ENCODE results near the gene SLC25A51. TPM values are rescaled to one million over a fixed set of nuclear protein-coding genes. Genes with fewer than 3 reads are reported as not detected.

Gene SLC25A51
- total RNA-seq, 3 donors from 2014 or later (not counting 1 experiment from before 2014, with no cell fraction given), result 22.2 to 35.4 (median 33.7) TPM

DNA sequence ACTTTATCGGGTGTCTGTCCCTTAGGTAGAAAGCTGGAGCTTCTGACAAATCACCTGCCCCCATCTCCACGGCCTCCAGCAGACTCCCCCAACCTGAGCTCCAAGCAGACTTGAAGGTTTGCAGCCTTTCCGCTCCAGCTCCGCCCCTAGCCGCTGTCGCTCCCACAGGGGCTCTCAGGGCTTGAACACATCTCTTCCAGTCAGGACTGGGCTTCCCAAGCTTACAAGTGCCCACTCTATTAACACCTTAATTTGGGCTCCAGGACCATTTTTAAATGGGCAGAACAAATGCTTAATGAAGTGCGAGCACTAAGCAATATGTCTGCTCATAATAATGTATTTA is 17.2 kb upstream of the SLC25A51 start:
- Mint-ChIP-seq H3K9me3 (no peaks in the 10 kb centered on the region), H3K4me3 (no peak overlapping the region), H3K4me1 (peaks cover 24 to 27% of the 10 kb centered on the region in 2 donors), H3K27ac (no peak overlapping the region), H3K36me3 (no peaks in the 10 kb centered on the region), H3K27me3 (ENCODE audit: low read depth in 2 of 2) (no peaks in the 10 kb centered on the region)
- H3K4me3 ChIP-seq (ENCODE audit: low read length), result no peak overlapping the region
- no peaks in the 10 kb centered on the region for H3K27me3 ChIP-seq (ENCODE audit: control insufficient read depth, insufficient read depth, low read length)
- no peaks in the 10 kb centered on the region for H3K9me3 ChIP-seq (ENCODE audit: control insufficient read depth, insufficient read depth, low read length)
- no peak for ATAC-seq
- WGBS (ENCODE audit: insufficient coverage), result 91% methylated on average over 7 of the region's 7 CpGs
- TF ChIP-seq, protein P1, sequence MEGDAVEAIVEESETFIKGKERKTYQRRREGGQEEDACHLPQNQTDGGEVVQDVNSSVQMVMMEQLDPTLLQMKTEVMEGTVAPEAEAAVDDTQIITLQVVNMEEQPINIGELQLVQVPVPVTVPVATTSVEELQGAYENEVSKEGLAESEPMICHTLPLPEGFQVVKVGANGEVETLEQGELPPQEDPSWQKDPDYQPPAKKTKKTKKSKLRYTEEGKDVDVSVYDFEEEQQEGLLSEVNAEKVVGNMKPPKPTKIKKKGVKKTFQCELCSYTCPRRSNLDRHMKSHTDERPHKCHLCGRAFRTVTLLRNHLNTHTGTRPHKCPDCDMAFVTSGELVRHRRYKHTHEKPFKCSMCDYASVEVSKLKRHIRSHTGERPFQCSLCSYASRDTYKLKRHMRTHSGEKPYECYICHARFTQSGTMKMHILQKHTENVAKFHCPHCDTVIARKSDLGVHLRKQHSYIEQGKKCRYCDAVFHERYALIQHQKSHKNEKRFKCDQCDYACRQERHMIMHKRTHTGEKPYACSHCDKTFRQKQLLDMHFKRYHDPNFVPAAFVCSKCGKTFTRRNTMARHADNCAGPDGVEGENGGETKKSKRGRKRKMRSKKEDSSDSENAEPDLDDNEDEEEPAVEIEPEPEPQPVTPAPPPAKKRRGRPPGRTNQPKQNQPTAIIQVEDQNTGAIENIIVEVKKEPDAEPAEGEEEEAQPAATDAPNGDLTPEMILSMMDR (IDR thresholded peaks at IDR 0.05), result no peak
- no peaks in the 10 kb centered on the region for H3K36me3 ChIP-seq (ENCODE audit: control insufficient read depth, insufficient read depth, low read length)
- no peak overlapping the region for H3K27ac ChIP-seq (ENCODE audit: low read length)
- no peak for DNase-seq
- intact Hi-C loops (cut with micrococcal nuclease), result no loop called here
- peaks cover 13% of the 10 kb centered on the region for H3K4me1 ChIP-seq (ENCODE audit: control insufficient read depth, insufficient read depth, low read length)

DNA sequence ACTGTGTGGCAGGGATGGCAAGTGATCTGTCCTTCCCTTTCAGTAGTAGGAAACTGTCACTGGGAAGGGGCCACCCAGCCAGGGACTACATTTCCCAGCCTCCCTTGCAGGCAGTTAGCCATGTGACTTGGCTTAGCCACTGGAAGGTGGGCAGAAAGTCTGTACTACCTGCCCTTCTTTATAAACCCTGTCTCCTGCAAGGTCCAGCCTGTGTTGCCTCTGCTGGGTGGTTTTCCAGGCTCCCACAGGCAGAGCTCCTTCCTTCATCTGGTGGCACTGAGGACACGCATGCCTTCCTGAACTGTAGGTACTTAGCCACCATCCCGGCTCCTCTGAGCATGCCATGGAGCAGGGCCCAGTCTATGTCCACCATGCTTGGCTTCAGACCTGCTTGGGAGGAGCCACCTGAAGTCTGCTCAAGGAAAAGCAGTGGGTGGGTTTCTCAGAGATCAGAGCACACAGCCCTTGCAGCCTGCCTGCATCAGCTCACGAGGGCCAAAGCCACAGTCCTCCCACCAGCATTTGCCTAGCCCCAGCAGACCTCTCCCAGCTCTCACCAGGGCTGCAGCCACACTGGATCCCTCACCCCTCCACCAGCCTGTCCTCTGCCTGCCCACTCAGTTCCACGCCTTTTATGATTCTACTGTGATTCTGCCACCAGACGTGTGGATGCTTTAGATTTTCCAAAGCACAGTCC is 16.7 kb upstream of the SLC25A51 start:
- no peaks in the 10 kb centered on the region for H3K27me3 Mint-ChIP-seq (ENCODE audit: low read depth in 2 of 2)
- Histone ChIP-seq H3K27ac (ENCODE audit: low read length) (no peak overlapping the region), H3K4me3 (ENCODE audit: low read length) (no peak overlapping the region), H3K9me3 (ENCODE audit: control insufficient read depth, insufficient read depth, low read length) (no peaks in the 10 kb centered on the region), H3K4me1 (ENCODE audit: control insufficient read depth, insufficient read depth, low read length) (peaks cover 13% of the 10 kb centered on the region), H3K27me3 (ENCODE audit: control insufficient read depth, insufficient read depth, low read length) (no peaks in the 10 kb centered on the region), H3K36me3 (ENCODE audit: control insufficient read depth, insufficient read depth, low read length) (no peaks in the 10 kb centered on the region)
- intact Hi-C loops (cut with micrococcal nuclease), result no loop called here
- H3K4me1 Mint-ChIP-seq, result peaks cover 24 to 26% of the 10 kb centered on the region in 2 donors
- H3K36me3 Mint-ChIP-seq, result no peaks in the 10 kb centered on the region
- DNase-seq (peak in 1 of 2 donors; percentile 22), ATAC-seq (no peak)
- H3K4me3 Mint-ChIP-seq, result no peak overlapping the region
- 96% methylated on average over 5 of the region's 5 CpGs for WGBS (ENCODE audit: insufficient coverage)
- H3K9me3 Mint-ChIP-seq, result no peaks in the 10 kb centered on the region
- no peak overlapping the region for H3K27ac Mint-ChIP-seq
- TF ChIP-seq, protein P1 (IDR thresholded peaks at IDR 0.05), result no peak

DNA sequence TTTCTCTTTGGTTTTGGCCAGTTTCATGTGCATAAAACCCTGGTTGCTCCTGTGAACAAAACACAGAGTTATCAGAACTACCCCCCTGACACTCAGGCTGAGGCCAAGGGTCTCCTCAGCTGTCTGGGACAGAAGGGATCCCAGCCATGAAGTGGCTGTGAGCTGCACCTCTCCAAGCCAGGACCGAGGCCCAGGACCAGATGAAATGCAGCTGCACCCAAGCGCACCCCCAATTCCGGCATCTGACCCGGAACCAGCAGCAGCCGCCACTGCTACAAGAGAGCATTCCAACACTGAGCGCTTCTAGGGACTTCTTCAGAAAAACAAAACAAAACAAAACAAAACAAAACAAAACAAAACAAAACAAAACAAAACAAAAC is 16.0 kb upstream of the SLC25A51 start:
- ATAC-seq (no peak), DNase-seq (no peak)
- no peaks in the 10 kb centered on the region for H3K9me3 Mint-ChIP-seq
- Histone ChIP-seq H3K4me1 (ENCODE audit: control insufficient read depth, insufficient read depth, low read length) (peaks cover 13% of the 10 kb centered on the region), H3K36me3 (ENCODE audit: control insufficient read depth, insufficient read depth, low read length) (no peaks in the 10 kb centered on the region), H3K27ac (ENCODE audit: low read length) (no peak overlapping the region), H3K9me3 (ENCODE audit: control insufficient read depth, insufficient read depth, low read length) (no peaks in the 10 kb centered on the region), H3K4me3 (ENCODE audit: low read length) (no peak overlapping the region), H3K27me3 (ENCODE audit: control insufficient read depth, insufficient read depth, low read length) (no peaks in the 10 kb centered on the region)
- TF ChIP-seq, protein P1 (IDR thresholded peaks at IDR 0.05), result no peak
- H3K27ac Mint-ChIP-seq, result no peak overlapping the region
- 96% methylated on average over 6 of the region's 6 CpGs for WGBS (ENCODE audit: insufficient coverage)
- H3K36me3 Mint-ChIP-seq, result no peaks in the 10 kb centered on the region
- peaks cover 24 to 26% of the 10 kb centered on the region in 2 donors for H3K4me1 Mint-ChIP-seq
- no peak overlapping the region for H3K4me3 Mint-ChIP-seq
- H3K27me3 Mint-ChIP-seq (ENCODE audit: low read depth in 2 of 2), result no peaks in the 10 kb centered on the region
- intact Hi-C loops (cut with micrococcal nuclease), result no loop called here

Data from natural killer cell (primary cell).